NT2/D1 (cell line): Measurements from ENCODE around the gene GOLGA6L6.
A peak's percentile ranks its signal among the peaks of the same experiment; 100 is the strongest.
"Not testable (repeated sequence)": the region's sequence is repeated elsewhere in the genome, so short reads cannot be mapped to it uniquely, and the experiment has no call there.

ENCODE experiments used
- DNase-seq: peaks from one replicate; pipeline ENCODE4 v3.0.0-alpha.2; 2011; ENCODE audit warnings: low read depth, low spot score
- H3K27me3 ChIP-seq: 2 replicates; pipeline ENCODE4 v1.6.0; 2011; ENCODE audit warnings: mild to moderate bottlenecking; ENCODE audit not compliant: insufficient read length, insufficient read depth
- H3K36me3 ChIP-seq: 2 replicates; pipeline ENCODE4 v1.6.1; 2011; ENCODE audit warnings: mild to moderate bottlenecking, low read length, mixed read lengths; ENCODE audit not compliant: insufficient read depth, insufficient read length
- H3K4me1 ChIP-seq: 2 replicates; pipeline ENCODE4 v1.5.1; 2011; ENCODE audit not compliant: insufficient read depth, insufficient read length
- H3K4me3 ChIP-seq: 2 replicates; pipeline ENCODE4 v1.5.1; 2011; ENCODE audit warnings: low read depth; ENCODE audit not compliant: insufficient read length
- H3K9ac ChIP-seq: 2 replicates; pipeline ENCODE4 v1.6.0; 2011; ENCODE audit warnings: low read depth; ENCODE audit not compliant: insufficient read length
- H3K9me3 ChIP-seq: 2 replicates; pipeline ENCODE4 v1.5.1; 2011; ENCODE audit warnings: mild to moderate bottlenecking, low read length; ENCODE audit not compliant: insufficient read depth

The GOLGA6L6 gene, protein sequence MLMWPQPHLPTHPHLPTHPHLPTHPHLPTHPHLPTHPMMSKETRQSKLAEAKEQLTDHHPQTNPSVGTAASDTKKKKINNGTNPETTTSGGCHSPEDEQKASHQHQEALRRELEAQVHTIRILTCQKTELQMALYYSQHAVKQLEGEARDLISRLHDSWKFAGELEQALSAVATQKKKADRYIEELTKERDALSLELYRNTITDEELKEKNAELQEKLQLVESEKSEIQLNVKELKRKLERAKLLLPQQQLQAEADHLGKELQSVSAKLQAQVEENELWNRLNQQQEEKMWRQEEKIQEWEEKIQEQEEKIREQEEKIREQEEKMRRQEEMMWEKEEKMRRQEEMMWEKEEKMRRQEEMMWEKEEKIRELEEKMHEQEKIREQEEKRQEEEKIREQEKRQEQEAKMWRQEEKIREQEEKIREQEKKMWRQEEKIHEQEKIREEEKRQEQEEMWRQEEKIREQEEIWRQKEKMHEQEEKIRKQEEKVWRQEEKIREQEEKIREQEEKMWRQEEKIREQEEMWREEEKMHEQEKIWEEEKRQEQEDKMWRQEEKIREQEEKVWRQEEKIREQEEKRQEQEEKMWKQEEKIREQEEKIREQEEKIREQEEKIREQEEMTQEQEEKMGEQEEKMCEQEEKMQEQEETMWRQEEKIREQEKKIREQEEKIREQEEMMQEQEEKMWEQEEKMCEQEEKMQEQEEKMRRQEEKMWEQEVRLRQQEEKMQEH

DNA sequence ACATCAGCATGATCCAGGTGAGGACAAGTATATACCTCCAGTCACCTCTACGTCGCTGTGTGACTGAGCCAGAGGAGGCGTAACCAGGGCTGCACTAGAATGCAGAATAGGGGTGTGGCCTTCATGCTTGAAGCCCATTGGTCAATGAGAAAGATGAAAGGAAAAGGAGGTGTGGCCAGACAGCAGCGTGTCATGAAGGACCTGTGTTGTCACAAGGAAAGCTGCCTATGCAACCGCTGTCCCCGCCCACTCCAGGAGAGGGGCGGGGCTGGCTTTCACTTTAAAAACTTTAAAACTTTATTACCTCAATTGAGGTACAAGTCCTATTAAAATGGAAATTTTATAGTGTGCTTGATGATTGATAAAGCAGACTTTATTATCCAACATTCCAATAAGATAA is at the start of gene GOLGA6L6:
Gene GOLGA6L6, minus strand, starts transcription at position 101 of the 400 bp plus-strand sequence. Its CDS starts 91 bp downstream, at position 10.
- H3K36me3 ChIP-seq, DNase-seq, H3K4me1 ChIP-seq, H3K9me3 ChIP-seq, H3K27me3 ChIP-seq, H3K4me3 ChIP-seq, H3K9ac ChIP-seq: not testable (repeated sequence)

DNA sequence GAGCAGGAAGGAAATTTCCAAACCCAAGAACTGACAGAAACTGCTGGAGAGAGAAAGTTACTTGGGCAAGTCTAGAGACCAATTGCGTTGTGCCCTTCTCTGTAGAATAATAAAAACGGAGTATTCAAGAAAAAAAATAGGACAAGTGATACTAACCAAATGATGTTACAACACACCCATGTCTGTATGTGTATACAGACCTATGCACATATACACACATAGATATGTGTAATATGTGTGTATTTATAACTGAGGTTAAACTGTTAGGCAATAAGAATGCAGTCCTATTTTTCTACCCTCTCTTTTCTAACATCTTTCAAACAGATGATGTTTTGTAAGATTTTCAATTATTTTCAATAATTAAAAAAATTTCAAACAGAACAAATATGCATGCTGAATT is 48.5 kb upstream of the GOLGA6L6 start:
- DNase-seq, H3K9me3 ChIP-seq, H3K4me3 ChIP-seq, H3K36me3 ChIP-seq, H3K27me3 ChIP-seq, H3K4me1 ChIP-seq, H3K9ac ChIP-seq: not testable (repeated sequence)

DNA sequence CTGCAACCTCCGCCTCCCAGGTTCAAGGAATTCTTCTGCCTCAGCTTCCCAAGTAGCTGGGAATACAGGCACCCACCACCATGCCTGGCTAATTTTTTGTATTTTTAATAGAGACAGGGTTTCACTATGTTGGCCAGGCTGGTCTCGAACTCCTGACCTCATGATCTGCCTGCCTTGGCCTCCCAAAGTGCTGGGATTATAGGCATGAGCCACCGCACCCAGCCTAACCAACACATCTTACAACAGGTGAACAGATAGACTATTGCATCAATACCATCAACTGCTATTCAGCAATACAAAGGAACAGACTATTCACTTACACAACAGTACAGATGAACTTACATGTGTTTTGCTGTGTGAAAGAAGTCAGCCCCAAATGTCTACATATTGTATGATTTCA is 45.2 kb upstream of the GOLGA6L6 start:
- H3K27me3 ChIP-seq, H3K4me3 ChIP-seq, DNase-seq, H3K4me1 ChIP-seq, H3K9me3 ChIP-seq, H3K9ac ChIP-seq, H3K36me3 ChIP-seq: not testable (repeated sequence)

DNA sequence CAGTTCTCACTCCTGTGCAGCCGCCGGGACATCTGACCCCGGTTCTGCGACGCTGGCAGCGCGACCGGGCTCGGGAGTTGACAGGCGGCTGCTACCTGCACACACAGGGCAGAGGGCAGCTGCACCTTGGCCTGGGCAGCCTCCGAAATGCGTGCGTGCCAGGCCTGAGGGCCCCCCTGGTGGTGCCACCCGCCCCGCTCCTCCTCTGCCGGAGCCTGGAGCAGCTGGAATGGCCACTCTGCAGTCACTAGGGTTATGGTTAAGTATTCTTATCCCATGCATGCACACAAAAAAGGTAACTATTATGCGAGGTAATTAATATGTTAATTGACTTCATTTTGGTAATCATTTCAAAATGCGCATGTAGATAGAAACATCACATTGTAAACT is 41.1 kb upstream of the GOLGA6L6 start:
- not testable (repeated sequence) for H3K4me1 ChIP-seq, H3K9ac ChIP-seq, H3K36me3 ChIP-seq, DNase-seq, H3K9me3 ChIP-seq
- peaks cover 14% of the 10 kb centered on the region for H3K27me3 ChIP-seq
- H3K4me3 ChIP-seq = peak overlapping the region; percentile 15

DNA sequence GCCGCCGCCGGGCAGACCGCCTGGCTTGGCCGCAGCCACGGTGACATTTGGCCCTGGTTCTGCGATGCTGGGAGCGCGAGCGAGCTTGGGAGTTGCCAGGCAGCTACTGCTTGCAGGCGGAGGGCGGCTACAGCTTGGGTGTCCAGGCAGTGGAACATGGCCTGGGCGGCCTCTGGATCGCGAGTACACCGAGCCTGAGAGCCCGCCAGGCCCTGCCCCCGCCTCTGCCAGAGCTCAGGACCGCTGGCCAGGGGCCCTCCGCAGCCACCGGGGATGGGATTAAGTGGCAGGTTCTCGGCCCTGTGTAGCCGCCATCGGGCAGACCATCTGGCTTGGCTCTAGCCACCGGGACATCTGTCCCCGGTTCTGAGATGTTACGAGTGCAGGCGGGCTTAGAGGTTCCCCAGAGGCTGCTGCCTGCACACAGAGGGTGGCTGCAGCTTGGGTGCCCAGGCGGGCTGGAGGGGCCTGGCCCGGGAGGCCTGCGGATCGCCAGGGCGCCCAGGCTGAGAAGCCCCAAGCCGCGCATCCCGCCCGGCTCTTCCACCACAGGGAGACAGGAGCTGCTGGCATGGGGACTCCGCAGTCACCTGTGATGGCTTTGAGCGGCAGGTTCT is 40.6 kb upstream of the GOLGA6L6 start:
- H3K36me3 ChIP-seq, DNase-seq, H3K9ac ChIP-seq, H3K9me3 ChIP-seq, H3K4me3 ChIP-seq, H3K4me1 ChIP-seq: not testable (repeated sequence)
- peaks cover 14% of the 10 kb centered on the region for H3K27me3 ChIP-seq

DNA sequence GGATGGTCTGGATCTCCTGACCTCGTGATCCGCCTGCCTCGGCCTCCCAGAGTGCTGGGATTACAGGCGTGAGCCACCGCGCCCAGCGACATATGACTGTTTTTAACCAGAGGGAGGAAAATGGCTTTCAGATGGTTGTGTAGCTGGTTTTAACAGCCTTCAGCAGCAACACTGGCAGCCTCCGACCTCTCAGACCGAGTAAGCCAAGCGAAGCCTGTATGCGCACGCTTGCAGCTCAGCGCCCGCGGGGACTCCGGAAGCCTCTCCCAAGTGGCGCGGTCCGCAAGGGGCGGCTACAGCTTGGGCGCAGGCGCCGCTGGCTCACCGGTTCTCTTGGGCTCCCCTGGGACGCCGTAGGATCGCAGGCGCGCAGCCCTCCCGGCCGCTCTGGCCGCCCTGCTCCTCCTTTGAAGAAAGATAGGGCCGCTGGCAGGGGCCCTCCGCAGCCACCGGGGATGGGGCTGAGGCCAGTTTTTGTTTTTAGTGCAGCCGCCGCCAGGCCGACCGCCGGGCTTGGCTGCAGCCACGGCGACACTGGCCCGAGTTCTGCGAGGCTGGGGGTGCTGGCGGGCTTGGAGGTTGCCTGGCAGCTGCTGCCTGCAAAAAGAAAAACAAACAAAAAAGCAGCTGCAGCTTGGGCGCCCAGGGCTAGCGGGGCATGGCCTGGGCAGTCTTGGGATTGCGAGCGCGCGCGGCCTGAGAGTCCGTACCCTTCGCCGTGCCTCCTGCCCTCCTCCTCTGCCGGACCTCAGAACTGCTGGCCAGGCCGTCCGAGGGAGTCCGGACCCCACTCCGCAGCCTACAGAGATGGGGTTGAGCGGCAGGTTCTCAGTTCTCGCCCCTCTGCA is 39.9 kb upstream of the GOLGA6L6 start:
- not testable (repeated sequence) for H3K9me3 ChIP-seq, H3K4me1 ChIP-seq, H3K36me3 ChIP-seq, DNase-seq, H3K4me3 ChIP-seq, H3K9ac ChIP-seq
- H3K27me3 ChIP-seq = peaks cover 14% of the 10 kb centered on the region

DNA sequence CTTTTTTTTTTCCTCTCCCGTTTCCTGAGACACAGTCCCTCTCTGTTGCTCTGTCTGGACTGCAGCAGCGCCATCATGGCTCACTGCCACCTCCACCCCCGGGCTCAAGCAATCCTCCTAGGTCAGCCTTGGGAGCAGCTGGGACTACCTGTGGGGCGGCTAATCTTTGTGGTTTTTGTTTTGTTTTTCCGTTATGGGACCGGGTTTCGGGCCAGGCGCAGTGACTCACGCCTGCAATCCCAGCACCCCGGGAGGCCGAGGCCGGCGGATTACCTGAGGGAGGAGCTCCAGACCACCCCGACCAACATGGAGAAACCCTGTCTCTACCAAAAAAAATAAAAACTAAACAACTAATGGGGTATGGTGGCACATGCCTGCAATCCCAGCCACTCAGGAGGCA is 38.1 kb upstream of the GOLGA6L6 start:
- H3K4me1 ChIP-seq, H3K36me3 ChIP-seq, H3K9ac ChIP-seq, DNase-seq, H3K9me3 ChIP-seq, H3K4me3 ChIP-seq: not testable (repeated sequence)
- H3K27me3 ChIP-seq = peaks cover 14% of the 10 kb centered on the region

DNA sequence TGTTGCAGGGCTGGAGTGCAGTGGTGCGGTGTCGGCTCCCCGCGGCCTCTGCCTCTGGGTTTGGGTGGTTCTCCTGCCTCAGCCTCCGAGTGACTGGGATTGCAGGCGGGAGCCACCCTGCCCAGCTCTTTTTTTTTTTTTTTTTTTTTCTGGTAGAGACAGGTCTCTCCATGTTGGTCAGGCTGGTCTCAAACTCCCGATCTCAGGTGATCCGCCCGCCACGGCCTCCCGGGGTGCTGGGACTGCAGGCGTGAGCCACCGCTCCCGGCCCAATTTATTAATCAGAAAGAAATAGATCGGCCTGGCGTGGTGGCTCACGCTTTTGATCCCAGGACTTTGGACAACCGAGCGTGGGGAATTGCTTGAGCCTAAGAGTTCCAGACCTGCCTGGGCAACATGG is 9.7 kb upstream of the GOLGA6L6 start:
- H3K4me3 ChIP-seq, DNase-seq, H3K36me3 ChIP-seq, H3K9ac ChIP-seq, H3K9me3 ChIP-seq, H3K27me3 ChIP-seq, H3K4me1 ChIP-seq: not testable (repeated sequence)

DNA sequence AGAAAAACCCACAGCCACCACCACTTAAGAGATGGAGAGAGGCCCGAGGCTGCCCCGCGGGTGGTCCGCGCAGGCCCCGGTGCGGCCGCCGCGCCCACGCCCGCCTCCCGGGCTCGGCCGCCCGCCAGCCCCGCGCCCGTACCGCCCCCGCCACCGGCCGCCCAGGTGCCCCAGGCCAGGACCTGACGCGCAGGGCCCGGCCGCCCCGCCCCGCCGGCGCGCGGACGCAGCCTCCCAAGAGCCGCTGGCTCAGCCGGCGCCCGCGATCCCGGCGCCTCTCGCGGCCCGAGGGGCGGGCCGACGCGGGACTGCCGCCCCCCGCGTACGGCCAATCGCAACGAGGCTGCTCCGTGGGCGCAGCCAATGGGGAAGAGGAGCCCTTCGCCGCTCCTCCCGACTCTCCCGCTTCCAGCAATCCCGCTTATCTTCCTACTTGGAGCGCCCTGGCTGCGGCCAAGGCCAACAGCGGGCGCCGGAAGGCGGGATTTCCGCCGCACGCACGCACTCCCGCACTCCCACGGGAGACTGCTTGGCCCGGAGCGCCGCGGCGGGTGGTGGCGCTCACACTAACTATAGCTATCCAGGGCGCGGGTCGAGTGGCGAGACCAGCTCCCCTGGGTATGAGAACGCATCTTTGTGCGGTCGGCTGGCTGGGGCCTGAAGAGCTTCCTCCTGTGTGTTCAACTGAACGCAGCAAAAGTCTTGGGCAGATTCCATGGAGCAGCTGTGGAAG is 35.5 kb downstream of the GOLGA6L6 start:
- H3K4me3 ChIP-seq, DNase-seq, H3K9me3 ChIP-seq, H3K27me3 ChIP-seq, H3K36me3 ChIP-seq, H3K4me1 ChIP-seq, H3K9ac ChIP-seq: not testable (repeated sequence)

DNA sequence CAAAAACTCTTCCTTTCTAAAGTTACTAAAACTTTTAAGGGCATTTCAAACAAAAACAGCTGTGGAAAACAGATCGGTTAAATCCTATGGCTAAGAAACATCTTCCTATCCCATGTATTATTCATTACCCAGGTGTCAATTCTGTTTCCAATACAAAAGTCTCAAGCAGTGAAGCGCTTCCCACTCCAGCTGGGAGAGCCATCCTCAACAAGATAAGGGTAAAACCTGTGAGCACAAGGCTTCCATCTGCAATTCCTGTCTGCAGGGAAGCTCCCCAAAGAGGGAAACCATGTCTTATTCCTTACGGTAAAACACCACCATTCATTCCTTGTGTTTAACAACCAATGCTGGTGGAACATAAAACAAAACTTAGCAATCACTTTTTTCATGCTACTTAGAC is 38.8 kb downstream of the GOLGA6L6 start:
- not testable (repeated sequence) for H3K27me3 ChIP-seq, H3K9ac ChIP-seq, H3K4me3 ChIP-seq, H3K36me3 ChIP-seq, DNase-seq, H3K4me1 ChIP-seq, H3K9me3 ChIP-seq
